H1 (cell line): ENCODE data around the gene MYOM3. TPM values are rescaled to one million over a fixed set of nuclear protein-coding genes. Genes with fewer than 3 reads are reported as not detected.

Source experiments
- CTCF ChIA-PET: fragments of 300-600 bp; sonication (Branson Sonifier 250); formaldehyde crosslinking; loops from one replicate; lab custom pipeline; 2021; ENCODE audit not compliant: partially characterized antibody; lab: Charles Lee
- POLR2A ChIA-PET: fragments of 300-600 bp; sonication (Branson Sonifier 250); formaldehyde crosslinking; loops from one replicate; lab custom pipeline; 2021; ENCODE audit warnings: inconsistent platforms; ENCODE audit not compliant: partially characterized antibody; lab: Charles Lee
- DNase-seq, 2 experiments: peaks; one replicate each; pipeline versions ENCODE4 v3.0.0 to v3.0.0-alpha.2; 2010 to 2022; ENCODE audit warnings: low spot score in 2 of 2, low read depth in 1 of 2, mixed read lengths in 1 of 2
- FAIRE-seq: peaks from 2 replicates; lab custom pipeline; 2011; peaks lifted over from hg19 to GRCh38; lab: Jason Lieb, UNC
- H2AFZ ChIP-seq: 2 replicates; pipeline ENCODE4 v1.8.1; 2012; ENCODE audit warnings: low read length, inconsistent platforms
- H2AK5ac ChIP-seq: 2 replicates; pipeline ENCODE4 v1.6.1; 2013; ENCODE audit warnings: low read depth, low read length
- H2BK120ac ChIP-seq: replicated peaks from 2 replicates; pipeline ENCODE3; 2013; ENCODE audit warnings: low read depth, low read length, inconsistent platforms
- H2BK12ac ChIP-seq: 2 replicates; pipeline ENCODE4 v1.6.1; 2013; ENCODE audit warnings: low read depth, low read length
- H2BK15ac ChIP-seq: 2 replicates; pipeline ENCODE4 v1.6.1; 2013; ENCODE audit warnings: low read length
- H2BK20ac ChIP-seq: 2 replicates; pipeline ENCODE4 v1.6.1; 2013; ENCODE audit warnings: low read length
- H2BK5ac ChIP-seq: 2 replicates; pipeline ENCODE4 v1.6.1; 2013; ENCODE audit warnings: low read depth, low read length
- H3K14ac ChIP-seq: 2 replicates; pipeline ENCODE4 v1.6.1; 2013; ENCODE audit warnings: inconsistent platforms; ENCODE audit not compliant: insufficient read length
- H3K18ac ChIP-seq: 2 replicates; pipeline ENCODE4 v1.6.1; 2013; ENCODE audit warnings: low read length; ENCODE audit errors: extremely low read depth
- H3K23ac ChIP-seq: 2 replicates; pipeline ENCODE4 v1.6.1; 2013; ENCODE audit warnings: inconsistent platforms; ENCODE audit not compliant: insufficient read length
- H3K23me2 ChIP-seq: 2 replicates; pipeline ENCODE4 v1.6.1; 2013; ENCODE audit warnings: low read depth, low read length
- H3K27ac ChIP-seq: 2 replicates; pipeline ENCODE4 v1.6.1; 2011; ENCODE audit warnings: low read depth, low read length, inconsistent platforms
- H3K27me3 ChIP-seq, 4 experiments: replicated peaks in 1 of 4; 1 replicate in 1 of 4; 2 replicates in 3 of 4; pipeline versions ENCODE4 v1.6.1 to v1.8.1; 2011 to 2013; ENCODE audit warnings: low read length in 3 of 4, mild to moderate bottlenecking in 3 of 4, inconsistent platforms in 2 of 4, mixed read lengths in 2 of 4, moderate library complexity in 1 of 4; ENCODE audit not compliant: control insufficient read depth in 3 of 4, insufficient read depth in 3 of 4; ENCODE audit errors: extremely low read depth in 1 of 4
- H3K36me3 ChIP-seq, 4 experiments: 2 replicates each; pipeline versions ENCODE4 v1.6.1 to v1.8.1; 2011 to 2013; ENCODE audit warnings: mild to moderate bottlenecking in 4 of 4, low read length in 3 of 4, moderate library complexity in 2 of 4, control low read depth in 1 of 4, inconsistent platforms in 1 of 4; ENCODE audit not compliant: insufficient read depth in 4 of 4, control insufficient read depth in 2 of 4
- H3K4ac ChIP-seq: replicated peaks from 2 replicates; pipeline ENCODE3; 2013; ENCODE audit warnings: low read length, low read depth, mixed read lengths, inconsistent platforms; ENCODE audit not compliant: insufficient read length
- H3K4me1 ChIP-seq, 4 experiments: replicated peaks in 1 of 4; 1 replicate in 1 of 4; 2 replicates in 3 of 4; pipeline versions ENCODE4 v1.6.1 to v1.8.1; 2011 to 2013; ENCODE audit warnings: low read length in 3 of 4, inconsistent platforms in 2 of 4, mixed read lengths in 1 of 4; ENCODE audit not compliant: insufficient read depth in 4 of 4, control insufficient read depth in 3 of 4
- H3K4me2 ChIP-seq, 2 experiments: 2 replicates each; pipeline versions ENCODE4 v1.6.1 to v1.8.1; 2011 to 2013; ENCODE audit warnings: low read depth in 2 of 2, low read length in 2 of 2, control low read depth in 1 of 2, inconsistent platforms in 1 of 2, mild to moderate bottlenecking in 1 of 2; ENCODE audit not compliant: insufficient read depth in 1 of 2
- H3K4me3 ChIP-seq, 4 experiments: fragments of 200-600, 300-600 bp in 1 of 4; sonication (generic), shearing (Covaris generic), sonication (Bioruptor Twin) in 1 of 4; 2 replicates each; pipeline versions ENCODE4 v1.5.1 to v1.8.1; 2011 to 2016; ENCODE audit warnings: low read length in 4 of 4, low read depth in 3 of 4, control low read depth in 2 of 4, inconsistent platforms in 2 of 4, mild to moderate bottlenecking in 2 of 4, mixed read lengths in 1 of 4, moderate library complexity in 1 of 4; ENCODE audit not compliant: insufficient read depth in 2 of 4; ENCODE audit errors: extremely low read depth in 1 of 4
- H3K56ac ChIP-seq: replicated peaks from 2 replicates; pipeline ENCODE3; 2013; ENCODE audit warnings: low read depth, mild to moderate bottlenecking, mixed read lengths, low read length, inconsistent platforms; ENCODE audit not compliant: insufficient read length
- H3K79me1 ChIP-seq: 2 replicates; pipeline ENCODE4 v1.6.1; 2013; ENCODE audit warnings: low read depth, low read length, control low read depth
- H3K79me2 ChIP-seq, 2 experiments: 2 replicates each; pipeline versions ENCODE4 v1.6.1 to v1.8.1; 2012 to 2013; ENCODE audit warnings: low read length in 2 of 2, mild to moderate bottlenecking in 2 of 2, inconsistent platforms in 1 of 2; ENCODE audit not compliant: insufficient read depth in 2 of 2, control insufficient read depth in 1 of 2
- H3K9ac ChIP-seq, 4 experiments: replicated peaks in 1 of 4; 1 replicate in 1 of 4; 2 replicates in 3 of 4; pipeline versions ENCODE4 v1.6.1 to v1.8.1; 2011 to 2013; ENCODE audit warnings: low read depth in 3 of 4, low read length in 3 of 4, control low read depth in 2 of 4, mild to moderate bottlenecking in 2 of 4, moderate library complexity in 2 of 4, inconsistent platforms in 1 of 4; ENCODE audit errors: extremely low read depth in 1 of 4
- H3K9me3 ChIP-seq, 2 experiments: 2 replicates each; pipeline versions ENCODE4 v1.6.1 to v1.8.1; 2012 to 2013; ENCODE audit warnings: mild to moderate bottlenecking in 2 of 2, moderate library complexity in 2 of 2, control low read depth in 1 of 2, inconsistent platforms in 1 of 2, low read depth in 1 of 2, low read length in 1 of 2, mixed read lengths in 1 of 2; ENCODE audit not compliant: insufficient read depth in 2 of 2
- H4K20me1 ChIP-seq, 2 experiments: replicated peaks in 1 of 2; 2 replicates each; pipeline versions ENCODE3 to v1.8.1; 2011 to 2013; ENCODE audit warnings: inconsistent platforms in 2 of 2, low read length in 2 of 2, mild to moderate bottlenecking in 1 of 2; ENCODE audit not compliant: insufficient read depth in 2 of 2, control insufficient read depth in 1 of 2
- H4K5ac ChIP-seq: 2 replicates; pipeline ENCODE4 v1.6.1; 2013; ENCODE audit warnings: low read length, low read depth, mixed read lengths, inconsistent platforms; ENCODE audit not compliant: insufficient read length
- H4K8ac ChIP-seq: 2 replicates; pipeline ENCODE4 v1.8.0; 2013; ENCODE audit warnings: mild to moderate bottlenecking, moderate library complexity, low read length, inconsistent platforms; ENCODE audit not compliant: insufficient read depth; ENCODE audit errors: extremely low read depth
- H4K91ac ChIP-seq: replicated peaks from 2 replicates; pipeline ENCODE3; 2013; ENCODE audit warnings: low read length, mixed read lengths, inconsistent platforms; ENCODE audit not compliant: insufficient read length
- CTCF ChIP-seq, 3 experiments: IDR thresholded peaks; 1 replicate in 2 of 3; 2 replicates in 1 of 3; pipeline versions ENCODE4 v1.5.1 to v1.6.1; 2011; ENCODE audit warnings: low read length in 3 of 3, mild to moderate bottlenecking in 3 of 3, inconsistent platforms in 2 of 3, low read depth in 1 of 3, moderate library complexity in 1 of 3; ENCODE audit not compliant: insufficient read depth in 1 of 3; ENCODE audit errors: control extremely low read depth in 1 of 3
- HDAC2 ChIP-seq, 2 experiments: fragments of 300-600 bp in 1 of 2; sonication (generic) in 1 of 2; IDR thresholded peaks; 2 replicates each; pipeline ENCODE4 v1.6.1; 2011 to 2012; ENCODE audit warnings: low read depth in 2 of 2, low read length in 2 of 2, mild to moderate bottlenecking in 2 of 2, moderate library complexity in 2 of 2, borderline replicate concordance in 1 of 2, inconsistent platforms in 1 of 2
- NRF1 ChIP-seq: IDR thresholded peaks from 2 replicates; pipeline ENCODE4 v1.6.1; 2011; ENCODE audit warnings: mild to moderate bottlenecking, low read depth, low read length, improper control_type of control experiment
- PHF8 ChIP-seq: fragments of 200-600 bp; sonication (generic); conservative IDR thresholded peaks from 2 replicates; pipeline ENCODE4 v1.7.1; 2012; ENCODE audit warnings: low read depth, mild to moderate bottlenecking, inconsistent platforms, low read length, moderate library complexity
- RAD21 ChIP-seq, 2 experiments: IDR thresholded peaks in 1 of 2; conservative IDR thresholded peaks in 1 of 2; 2 replicates each; pipeline ENCODE4 v1.6.1; 2011; ENCODE audit warnings: low read depth in 2 of 2, low read length in 2 of 2, improper control_type of control experiment in 1 of 2, inconsistent platforms in 1 of 2, mild to moderate bottlenecking in 1 of 2, moderate library complexity in 1 of 2
- USF2 ChIP-seq: IDR thresholded peaks from 2 replicates; pipeline ENCODE4 v1.6.1; 2011; ENCODE audit warnings: low read length, improper control_type of control experiment
- WGBS, 2 experiments: shearing (Covaris generic) in 1 of 2; methylation state at CpG; one replicate each; pipeline versions ENCODE4 v1.1.6 to v1.1.7; 2013 to 2015; ENCODE audit warnings: low lambda C conversion rate in 2 of 2, mixed read lengths in 2 of 2, inconsistent platforms in 1 of 2, low coverage in 1 of 2, missing lambda C conversion rate in 1 of 2; ENCODE audit not compliant: insufficient replicate concordance in 2 of 2, insufficient coverage in 1 of 2, insufficient read length in 1 of 2; ENCODE audit errors: extremely low coverage in 1 of 2, missing lambda C conversion rate in 1 of 2; 5-methylcytosine and 5-hydroxymethylcytosine counted together
- polyA plus RNA-seq, 7 experiments: library from polyadenylated mRNA; depleted of rRNA in 3 of 7; stranded (reverse) in 5 of 7; unstranded in 2 of 7; fragments of >200 nt in 5 of 7; fragments of 200-250 nt in 2 of 7; gene quantifications; 1 replicate in 5 of 7; 2 replicates in 1 of 7; 4 replicates in 1 of 7; pipeline versions ENCODE4 v1.2.1 to v1.2.3, GENCODE V29; 2011 to 2013; ENCODE audit warnings: missing spikeins in 2 of 7, mixed read lengths in 2 of 7
- total RNA-seq: library from RNA; stranded (reverse); fragmentation: NEBNext Ultra II Directional; extraction: Animal tissue kit (Norgen Biotek cat#: 25700); gene quantifications from 2 replicates; pipeline ENCODE4 v1.2.1, GENCODE V29; 2021

MYOM3 gene
- total and polyA plus RNA-seq, 2 of the 8 experiments (the other 6 are each of a cell fraction or from before 2014, with no cell fraction given): 0.08 to 0.09 TPM

DNA sequence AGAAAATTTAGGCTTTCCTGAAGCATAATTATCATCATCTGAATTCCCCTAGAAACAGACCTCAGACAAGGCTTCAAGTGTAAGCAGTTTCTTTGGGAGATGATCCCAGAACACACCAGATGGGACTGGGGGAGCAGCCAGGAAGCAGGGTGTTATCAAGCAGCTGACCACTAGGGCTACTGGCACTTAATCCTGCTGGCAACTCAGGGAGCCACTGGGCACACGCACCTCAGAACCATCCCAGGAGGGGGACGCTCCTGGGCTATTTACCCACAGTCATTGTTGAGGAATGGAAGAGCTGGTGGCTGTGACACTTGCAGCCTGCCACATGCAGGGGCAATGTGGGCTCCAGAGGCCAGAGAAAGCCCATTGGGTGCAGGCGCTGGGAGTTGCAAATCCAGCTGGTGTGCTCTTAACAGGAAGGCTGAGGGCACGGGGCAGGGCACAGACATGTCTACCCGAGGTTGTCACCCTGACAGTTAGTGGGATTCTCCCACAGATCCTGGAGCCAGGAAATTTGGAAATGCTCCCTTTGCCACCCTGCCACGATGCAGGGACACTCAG lies 46.1 kb upstream of the MYOM3 start:
- peaks cover 0 to 8% (median 4%) of the 10 kb centered on the region in 4 experiments; a peak in 6 of 7 replicates for H3K4me1 ChIP-seq
- H3K23me2 ChIP-seq: no peaks in the 10 kb centered on the region
- CTCF ChIA-PET: interaction anchor here (0.6 to 10.9 kb wide), 12 partner anchors 8 to 344 kb away, joined by 3 to 85 read pairs (median 4); partner anchors contain the start of genes IFNLR1 and RCAN3
- H2BK20ac ChIP-seq: no peak overlapping the region
- H3K23ac ChIP-seq: no peak overlapping the region
- no peaks in the 10 kb centered on the region for H3K9me3 ChIP-seq
- H4K8ac ChIP-seq: no peak overlapping the region; the same call in 1 of the 2 replicates
- H4K20me1 ChIP-seq: peaks cover 0 to 10% of the 10 kb centered on the region in 2 experiments
- no peak overlapping the region for H4K5ac ChIP-seq
- no peak overlapping the region for H2BK15ac ChIP-seq
- H3K79me2 ChIP-seq: peaks cover 0 to under 1% of the 10 kb centered on the region in 2 experiments; a peak in 1 of 4 replicates
- FAIRE-seq (no peak), DNase-seq (no peak)
- H2BK12ac ChIP-seq: no peak overlapping the region
- no peak overlapping the region for H3K18ac ChIP-seq
- no peak overlapping the region for H3K4ac ChIP-seq
- H3K9ac ChIP-seq: no peak overlapping the region
- H2AK5ac ChIP-seq: no peak overlapping the region
- no peak overlapping the region for H2AFZ ChIP-seq
- no peak overlapping the region for H2BK5ac ChIP-seq
- no peak overlapping the region for H3K27ac ChIP-seq
- peaks cover 4 to 24% (median 10%) of the 10 kb centered on the region in 4 experiments; a peak in 6 of 8 replicates for H3K36me3 ChIP-seq
- TF ChIP-seq PHF8 (no peak), NRF1 (no peak), USF2 (no peak), RAD21 (IDR thresholded peaks at IDR 0.05 in 1 of 2, conservative IDR thresholded peaks at IDR 0.05 in 1 of 2; ENCODE audit: low read depth in 2 of 2, low read length in 2 of 2) (peak in 1 of 2 experiments; percentile 15; a peak in 2 of 4 replicates), CTCF (IDR thresholded peaks at IDR 0.05; ENCODE audit: control extremely low read depth in 1 of 3, insufficient read depth in 1 of 3, low read depth in 1 of 3, low read length in 3 of 3) (peak; percentile 52 to 63 (median 61)), HDAC2 (IDR thresholded peaks at IDR 0.05; ENCODE audit: borderline replicate concordance in 1 of 2, low read depth in 2 of 2, low read length in 2 of 2) (no peak)
- TF ChIP-seq, all 59 proteins: peak for 2
- Histone ChIP-seq H3K27me3 (no peaks in the 10 kb centered on the region), H3K4me3 (no peak overlapping the region), H3K79me1 (no peaks in the 10 kb centered on the region), H3K14ac (no peak overlapping the region), H3K56ac (no peak overlapping the region), H4K91ac (no peak overlapping the region), H2BK120ac (no peak overlapping the region), H3K4me2 (no peak overlapping the region)
- WGBS, 2 experiments: 82% methylated on average over 6 of the region's 6 CpGs; no CpG with 5 or more reads in 1 of the 2 experiments
- POLR2A ChIA-PET: interaction anchor here (1.8 kb wide), 1 partner anchor 29 kb away, joined by 6 read pairs; the partner anchor contains the start of gene IFNLR1
